Prostate gland (tissue), 2 donors: Measurements from ENCODE around the gene GADD45A.
"Not testable (repeated sequence)": the region's sequence is repeated elsewhere in the genome, so short reads cannot be mapped to it uniquely, and the experiment has no call there.

Source experiments
- POLR2A ChIP-seq: fragments of 450-650 bp; IDR thresholded peaks from one replicate; pipeline ENCODE4 v1.6.1; 2016; ENCODE audit warnings: antibody characterized with exemption, mild to moderate bottlenecking
- POLR2AphosphoS5 ChIP-seq: sonication (generic); formaldehyde crosslinking; IDR thresholded peaks from one replicate; pipeline ENCODE4 v1.6.1; 2017; ENCODE audit warnings: antibody characterized with exemption
- TF ChIP-seq, protein P1 (sequence below), 4 experiments: fragments of 200-600 bp in 2 of 4; fragments of 450-650 bp in 2 of 4; sonication (generic) in 2 of 4; IDR thresholded peaks; 1 replicate in 3 of 4; 2 replicates in 1 of 4; pipeline ENCODE4 v1.5.1; 2016 to 2019; ENCODE audit warnings: antibody characterized with exemption in 4 of 4, mild to moderate bottlenecking in 2 of 4, moderate library complexity in 2 of 4

DNA sequence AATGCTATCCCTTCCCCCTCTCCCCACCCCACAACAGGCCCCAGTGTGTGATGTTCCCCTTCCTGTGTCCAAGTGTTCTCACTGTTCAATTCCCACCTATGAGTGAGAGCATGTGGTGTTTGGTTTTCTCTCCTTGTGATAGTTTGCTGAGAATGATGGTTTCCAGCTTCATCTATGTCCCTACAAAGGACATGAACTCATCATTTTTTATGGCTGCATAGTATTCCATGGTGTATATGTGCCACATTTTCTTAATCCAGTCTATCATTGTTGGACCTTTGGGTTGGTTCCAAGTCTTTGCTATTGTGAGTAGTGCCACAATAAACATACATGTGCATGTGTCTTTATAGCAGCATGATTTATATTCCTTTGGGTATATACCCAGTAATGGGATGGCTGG is 19.7 kb upstream of the GADD45A start:
- TF ChIP-seq, protein P1, sequence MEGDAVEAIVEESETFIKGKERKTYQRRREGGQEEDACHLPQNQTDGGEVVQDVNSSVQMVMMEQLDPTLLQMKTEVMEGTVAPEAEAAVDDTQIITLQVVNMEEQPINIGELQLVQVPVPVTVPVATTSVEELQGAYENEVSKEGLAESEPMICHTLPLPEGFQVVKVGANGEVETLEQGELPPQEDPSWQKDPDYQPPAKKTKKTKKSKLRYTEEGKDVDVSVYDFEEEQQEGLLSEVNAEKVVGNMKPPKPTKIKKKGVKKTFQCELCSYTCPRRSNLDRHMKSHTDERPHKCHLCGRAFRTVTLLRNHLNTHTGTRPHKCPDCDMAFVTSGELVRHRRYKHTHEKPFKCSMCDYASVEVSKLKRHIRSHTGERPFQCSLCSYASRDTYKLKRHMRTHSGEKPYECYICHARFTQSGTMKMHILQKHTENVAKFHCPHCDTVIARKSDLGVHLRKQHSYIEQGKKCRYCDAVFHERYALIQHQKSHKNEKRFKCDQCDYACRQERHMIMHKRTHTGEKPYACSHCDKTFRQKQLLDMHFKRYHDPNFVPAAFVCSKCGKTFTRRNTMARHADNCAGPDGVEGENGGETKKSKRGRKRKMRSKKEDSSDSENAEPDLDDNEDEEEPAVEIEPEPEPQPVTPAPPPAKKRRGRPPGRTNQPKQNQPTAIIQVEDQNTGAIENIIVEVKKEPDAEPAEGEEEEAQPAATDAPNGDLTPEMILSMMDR (IDR thresholded peaks at IDR 0.05) = not testable (repeated sequence)
- TF ChIP-seq POLR2A, POLR2AphosphoS5: not testable (repeated sequence)
